ENCODE measurements around the gene EGFLAM. TPM values are rescaled to one million over a fixed set of nuclear protein-coding genes. Genes with fewer than 3 reads are reported as not detected.

The EGFLAM gene
- total RNA-seq, 1 experiment from 2014 or later = 1.7 TPM

GRCh38 chr5:38364825-38365224 lies 106.5 kb downstream of the EGFLAM start:
- no peak for DNase-seq
- no peak overlapping the region for H3K4me3 ChIP-seq (ENCODE audit: insufficient read depth, low read depth, low read length)
- H3K27me3 ChIP-seq (ENCODE audit: control insufficient read depth, insufficient read depth, low read length) = no peaks in the 10 kb centered on the region
- H3K36me3 ChIP-seq (replicated peaks; ENCODE audit: control insufficient read depth, insufficient read depth, low read length) = no peaks in the 10 kb centered on the region

- no peaks in the 10 kb centered on the region for H3K36me3 ChIP-seq (replicated peaks; ENCODE audit: control insufficient read depth, insufficient read depth, low read length)
- no peak for DNase-seq
- H3K4me3 ChIP-seq (ENCODE audit: insufficient read depth, low read depth, low read length) = no peak overlapping the region
- no peaks in the 10 kb centered on the region for H3K27me3 ChIP-seq (ENCODE audit: control insufficient read depth, insufficient read depth, low read length)
Observed at GRCh38 chr5:38367410-38367809, 109.1 kb downstream of the EGFLAM start.

GRCh38 chr5:38367966-38368365 lies 109.6 kb downstream of the EGFLAM start:
- no peak for DNase-seq
- H3K27me3 ChIP-seq (ENCODE audit: control insufficient read depth, insufficient read depth, low read length) = no peaks in the 10 kb centered on the region
- no peaks in the 10 kb centered on the region for H3K36me3 ChIP-seq (replicated peaks; ENCODE audit: control insufficient read depth, insufficient read depth, low read length)
- no peak overlapping the region for H3K4me3 ChIP-seq (ENCODE audit: insufficient read depth, low read depth, low read length)

- Histone ChIP-seq H3K36me3 (replicated peaks; ENCODE audit: control insufficient read depth, insufficient read depth, low read length) (no peaks in the 10 kb centered on the region), H3K27me3 (ENCODE audit: control insufficient read depth, insufficient read depth, low read length) (no peaks in the 10 kb centered on the region), H3K4me3 (ENCODE audit: insufficient read depth, low read depth, low read length) (no peak overlapping the region)
- DNase-seq = no peak
Observed at GRCh38 chr5:38369692-38370091, 111.3 kb downstream of the EGFLAM start.

- Histone ChIP-seq H3K36me3 (replicated peaks; ENCODE audit: control insufficient read depth, insufficient read depth, low read length) (no peaks in the 10 kb centered on the region), H3K4me3 (ENCODE audit: insufficient read depth, low read depth, low read length) (no peak overlapping the region), H3K27me3 (ENCODE audit: control insufficient read depth, insufficient read depth, low read length) (no peaks in the 10 kb centered on the region)
- no peak for DNase-seq
Observed at GRCh38 chr5:38370358-38371100, 112.2 kb downstream of the EGFLAM start.

GRCh38 chr5:38371596-38371995 lies 113.2 kb downstream of the EGFLAM start:
- no peaks in the 10 kb centered on the region for H3K36me3 ChIP-seq (replicated peaks; ENCODE audit: control insufficient read depth, insufficient read depth, low read length)
- no peaks in the 10 kb centered on the region for H3K27me3 ChIP-seq (ENCODE audit: control insufficient read depth, insufficient read depth, low read length)
- H3K4me3 ChIP-seq (ENCODE audit: insufficient read depth, low read depth, low read length) = no peak overlapping the region
- DNase-seq = no peak

- H3K27me3 ChIP-seq (ENCODE audit: control insufficient read depth, insufficient read depth, low read length) = no peaks in the 10 kb centered on the region
- no peaks in the 10 kb centered on the region for H3K36me3 ChIP-seq (replicated peaks; ENCODE audit: control insufficient read depth, insufficient read depth, low read length)
- DNase-seq = no peak
- H3K4me3 ChIP-seq (ENCODE audit: insufficient read depth, low read depth, low read length) = no peak overlapping the region
Observed at GRCh38 chr5:38373743-38374142, 115.4 kb downstream of the EGFLAM start.

- no peaks in the 10 kb centered on the region for H3K27me3 ChIP-seq (ENCODE audit: control insufficient read depth, insufficient read depth, low read length)
- DNase-seq = no peak
- no peaks in the 10 kb centered on the region for H3K36me3 ChIP-seq (replicated peaks; ENCODE audit: control insufficient read depth, insufficient read depth, low read length)
- no peak overlapping the region for H3K4me3 ChIP-seq (ENCODE audit: insufficient read depth, low read depth, low read length)
Observed at GRCh38 chr5:38375423-38375822, 117.1 kb downstream of the EGFLAM start.

GRCh38 chr5:38376404-38376803 lies 118.0 kb downstream of the EGFLAM start:
- DNase-seq = no peak
- Histone ChIP-seq H3K4me3 (ENCODE audit: insufficient read depth, low read depth, low read length) (no peak overlapping the region), H3K36me3 (replicated peaks; ENCODE audit: control insufficient read depth, insufficient read depth, low read length) (no peaks in the 10 kb centered on the region), H3K27me3 (ENCODE audit: control insufficient read depth, insufficient read depth, low read length) (no peaks in the 10 kb centered on the region)

GRCh38 chr5:38378579-38378978 lies 120.2 kb downstream of the EGFLAM start:
- Histone ChIP-seq H3K4me3 (ENCODE audit: insufficient read depth, low read depth, low read length) (no peak overlapping the region), H3K36me3 (replicated peaks; ENCODE audit: control insufficient read depth, insufficient read depth, low read length) (no peaks in the 10 kb centered on the region), H3K27me3 (ENCODE audit: control insufficient read depth, insufficient read depth, low read length) (no peaks in the 10 kb centered on the region)
- DNase-seq = no peak

- no peak overlapping the region for H3K4me3 ChIP-seq (ENCODE audit: insufficient read depth, low read depth, low read length)
- H3K36me3 ChIP-seq (replicated peaks; ENCODE audit: control insufficient read depth, insufficient read depth, low read length) = no peaks in the 10 kb centered on the region
- no peaks in the 10 kb centered on the region for H3K27me3 ChIP-seq (ENCODE audit: control insufficient read depth, insufficient read depth, low read length)
- peak; percentile 49 for DNase-seq
Observed at GRCh38 chr5:38379350-38379937, 121.1 kb downstream of the EGFLAM start.

GRCh38 chr5:38380537-38380936 lies 122.2 kb downstream of the EGFLAM start:
- DNase-seq = no peak
- Histone ChIP-seq H3K4me3 (ENCODE audit: insufficient read depth, low read depth, low read length) (no peak overlapping the region), H3K27me3 (ENCODE audit: control insufficient read depth, insufficient read depth, low read length) (no peaks in the 10 kb centered on the region), H3K36me3 (replicated peaks; ENCODE audit: control insufficient read depth, insufficient read depth, low read length) (no peaks in the 10 kb centered on the region)

GRCh38 chr5:38381361-38381760 lies 123.0 kb downstream of the EGFLAM start:
- Histone ChIP-seq H3K4me3 (ENCODE audit: insufficient read depth, low read depth, low read length) (no peak overlapping the region), H3K27me3 (ENCODE audit: control insufficient read depth, insufficient read depth, low read length) (no peaks in the 10 kb centered on the region), H3K36me3 (replicated peaks; ENCODE audit: control insufficient read depth, insufficient read depth, low read length) (no peaks in the 10 kb centered on the region)
- DNase-seq = no peak

- H3K27me3 ChIP-seq (ENCODE audit: control insufficient read depth, insufficient read depth, low read length) = no peaks in the 10 kb centered on the region
- peak; percentile 71 for DNase-seq
- H3K4me3 ChIP-seq (ENCODE audit: insufficient read depth, low read depth, low read length) = no peak overlapping the region
- H3K36me3 ChIP-seq (replicated peaks; ENCODE audit: control insufficient read depth, insufficient read depth, low read length) = no peaks in the 10 kb centered on the region
Observed at GRCh38 chr5:38382898-38383297, 124.5 kb downstream of the EGFLAM start.

- no peak overlapping the region for H3K4me3 ChIP-seq (ENCODE audit: insufficient read depth, low read depth, low read length)
- H3K27me3 ChIP-seq (ENCODE audit: control insufficient read depth, insufficient read depth, low read length) = no peaks in the 10 kb centered on the region
- no peaks in the 10 kb centered on the region for H3K36me3 ChIP-seq (replicated peaks; ENCODE audit: control insufficient read depth, insufficient read depth, low read length)
- no peak for DNase-seq
Observed at GRCh38 chr5:38383701-38384100, 125.3 kb downstream of the EGFLAM start.
